ENCODE data around the gene CCDC50. TPM values are rescaled to one million over a fixed set of nuclear protein-coding genes. Genes with fewer than 3 reads are reported as not detected.

Gene CCDC50
- total and polyA plus RNA-seq, 10 of the 15 experiments (the other 5 are each of a cell fraction or from before 2014, with no cell fraction given): 46.7 to 150 (median 125) TPM

- TF ChIP-seq EP300 (IDR thresholded peaks at IDR 0.05; ENCODE audit: borderline replicate concordance in 1 of 2, control insufficient read depth in 1 of 2, low read depth in 2 of 2, low read length in 2 of 2) (no peak), ZNF622 (IDR thresholded peaks at IDR 0.05) (no peak), JUNB (IDR thresholded peaks at IDR 0.05) (no peak)
Measured at GRCh38 chr3:191361456-191361855, 32.3 kb downstream of the CCDC50 start (continued).

- no peaks in the 10 kb centered on the region for H3K27me3 ChIP-seq (replicated peaks in 1 of 2; ENCODE audit: control insufficient read depth in 2 of 2, insufficient read depth in 2 of 2, low read length in 1 of 2)
- H3K36me3 ChIP-seq (ENCODE audit: control insufficient read depth in 2 of 2, insufficient read depth in 2 of 2, low read length in 1 of 2): peaks cover 14 to 15% of the 10 kb centered on the region in 2 experiments
- RAD21 ChIA-PET (ENCODE audit: unreplicated experiment): interaction anchor here (1.3 to 9.9 kb wide), 3 partner anchors 23 to 118 kb away, joined by 5 to 108 read pairs (median 72); no protein-coding TSS in a partner anchor
- H3K9ac ChIP-seq (ENCODE audit: control insufficient read depth, insufficient read depth, low read length): no peak overlapping the region
- FAIRE-seq: no peak
- no peak overlapping the region for H3K4me3 ChIP-seq
- H3K9me3 ChIP-seq (replicated peaks; ENCODE audit: control insufficient read depth, insufficient read depth, low read length): no peaks in the 10 kb centered on the region
- in situ Hi-C loops (cut with MboI): no loop called here
- H2AFZ ChIP-seq (ENCODE audit: control insufficient read depth, low read depth, low read length): no peak overlapping the region
- no peak for TF ChIP-seq SREBF2 (IDR thresholded peaks at IDR 0.05; ENCODE audit: low read length)
- TF ChIP-seq EP300 (IDR thresholded peaks at IDR 0.05; ENCODE audit: borderline replicate concordance in 1 of 2, control insufficient read depth in 1 of 2, low read depth in 2 of 2, low read length in 2 of 2): no peak
- no peak for TF ChIP-seq HDGF (IDR thresholded peaks at IDR 0.05)
- no peak for TF ChIP-seq CUX1 (IDR thresholded peaks at IDR 0.05; ENCODE audit: insufficient replicate concordance, low read depth, low read length)
- TF ChIP-seq ELK1 (IDR thresholded peaks at IDR 0.05; ENCODE audit: low read depth, low read length): no peak
- no peak for TF ChIP-seq PML (IDR thresholded peaks at IDR 0.05; ENCODE audit: low read length)
- no peak for TF ChIP-seq SMARCA5 (IDR thresholded peaks at IDR 0.05)
- TF ChIP-seq ZBED1 (IDR thresholded peaks at IDR 0.05; ENCODE audit: borderline replicate concordance): no peak
- no peak for TF ChIP-seq FOXM1 (IDR thresholded peaks at IDR 0.05; ENCODE audit: low read depth, low read length)
- TF ChIP-seq CREM (IDR thresholded peaks at IDR 0.05; ENCODE audit: low read depth): no peak
- TF ChIP-seq RELA (IDR thresholded peaks at IDR 0.05; ENCODE audit: borderline replicate concordance, partially characterized antibody): no peak
- TF ChIP-seq ZBTB33 (IDR thresholded peaks at IDR 0.05): no peak
- no peak for TF ChIP-seq TCF3 (IDR thresholded peaks at IDR 0.05; ENCODE audit: borderline replicate concordance, insufficient read depth, low read depth, low read length)
- no peak overlapping the region for H3K27ac ChIP-seq (ENCODE audit: control insufficient read depth, insufficient read depth)
- intact Hi-C loops (cut with micrococcal nuclease; ENCODE audit: unreplicated experiment): no loop called here
- SMC1A ChIA-PET (ENCODE audit: uncharacterized antibody, unreplicated experiment): interaction anchor here (1.0 to 11.9 kb wide), 13 partner anchors 9 to 224 kb away, joined by 3 to 208 read pairs (median 4); no protein-coding TSS in a partner anchor
- no peak for DNase-seq (ENCODE audit: low read depth, low spot score)
- no peaks in the 10 kb centered on the region; the same call in 1 of the 2 replicates for H3K79me2 ChIP-seq (ENCODE audit: control insufficient read depth, insufficient read depth, low read length)
- H4K20me1 ChIP-seq (ENCODE audit: control insufficient read depth, insufficient read depth): no peaks in the 10 kb centered on the region
- ATAC-seq: peak; percentile 19
- CTCF ChIA-PET: interaction anchor here (0.8 to 1.4 kb wide), 3 partner anchors 9 to 1083 kb away, joined by 3 read pairs; no protein-coding TSS in a partner anchor
- peaks cover 8% of the 10 kb centered on the region for H3K4me1 ChIP-seq (ENCODE audit: control insufficient read depth, insufficient read depth, low read length)
- WGBS (ENCODE audit: insufficient coverage, insufficient replicate concordance, low lambda C conversion rate, missing lambda C conversion rate): 77% methylated on average over 4 of the region's 4 CpGs
- no TSS peak for BruUV-seq (replicated peaks)
- POLR2A ChIA-PET: interaction anchor here (0.6 to 1.3 kb wide), 4 partner anchors 19 to 108 kb away, joined by 3 to 4 read pairs (median 4); partner anchors contain the start of gene CCDC50
- no peak overlapping the region for H3K4me2 ChIP-seq (ENCODE audit: control insufficient read depth, insufficient read depth)
Measured at GRCh38 chr3:191362037-191362436, 32.8 kb downstream of the CCDC50 start.

Measured in GM12878 (cell line).